ENCODE measurements around the gene UNC13A. TPM values are rescaled to one million over a fixed set of nuclear protein-coding genes. Genes with fewer than 3 reads are reported as not detected.
"Not testable (repeated sequence)": the region's sequence is repeated elsewhere in the genome, so short reads cannot be mapped to it uniquely, and the experiment has no call there.

Gene UNC13A
- total RNA-seq, 1 donor from 2014 or later: 0.70 TPM

DNA sequence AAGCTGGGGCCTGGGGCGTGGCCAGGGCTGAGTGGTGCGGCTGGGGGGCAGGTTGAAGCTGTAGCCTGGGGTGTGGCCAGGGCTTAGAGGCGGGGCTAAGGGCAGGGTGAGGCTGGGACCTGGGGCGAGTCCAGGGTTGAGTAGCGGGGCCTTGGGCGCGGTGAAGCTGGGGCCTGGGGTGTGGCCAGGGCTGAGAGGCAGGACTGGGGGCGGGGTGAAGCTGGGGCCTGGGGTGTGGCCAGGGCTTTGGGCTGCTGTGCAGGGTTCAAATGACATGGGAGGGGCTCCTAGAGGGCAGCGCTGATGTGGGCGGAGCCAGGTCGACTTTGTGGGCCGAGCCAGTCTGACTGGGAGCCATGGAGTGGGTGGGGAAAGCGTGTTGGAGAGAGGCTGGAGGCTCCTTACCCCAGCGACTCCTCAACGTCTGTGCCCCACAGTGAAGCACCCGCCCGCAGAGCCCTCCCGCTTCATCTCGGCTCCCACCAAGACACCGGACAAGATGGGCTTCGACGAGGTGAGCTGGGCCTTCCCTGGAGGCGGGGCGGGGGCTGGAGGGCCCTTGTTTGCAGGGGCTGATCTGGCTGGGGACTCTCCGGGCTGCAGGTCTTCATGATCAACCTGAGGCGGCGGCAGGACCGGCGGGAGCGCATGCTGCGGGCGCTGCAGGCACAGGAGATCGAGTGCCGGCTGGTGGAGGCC lies 111.2 kb downstream of the UNC13A start:
- no peak for DNase-seq (ENCODE audit: extremely low read depth, low read depth, low spot score)

DNA sequence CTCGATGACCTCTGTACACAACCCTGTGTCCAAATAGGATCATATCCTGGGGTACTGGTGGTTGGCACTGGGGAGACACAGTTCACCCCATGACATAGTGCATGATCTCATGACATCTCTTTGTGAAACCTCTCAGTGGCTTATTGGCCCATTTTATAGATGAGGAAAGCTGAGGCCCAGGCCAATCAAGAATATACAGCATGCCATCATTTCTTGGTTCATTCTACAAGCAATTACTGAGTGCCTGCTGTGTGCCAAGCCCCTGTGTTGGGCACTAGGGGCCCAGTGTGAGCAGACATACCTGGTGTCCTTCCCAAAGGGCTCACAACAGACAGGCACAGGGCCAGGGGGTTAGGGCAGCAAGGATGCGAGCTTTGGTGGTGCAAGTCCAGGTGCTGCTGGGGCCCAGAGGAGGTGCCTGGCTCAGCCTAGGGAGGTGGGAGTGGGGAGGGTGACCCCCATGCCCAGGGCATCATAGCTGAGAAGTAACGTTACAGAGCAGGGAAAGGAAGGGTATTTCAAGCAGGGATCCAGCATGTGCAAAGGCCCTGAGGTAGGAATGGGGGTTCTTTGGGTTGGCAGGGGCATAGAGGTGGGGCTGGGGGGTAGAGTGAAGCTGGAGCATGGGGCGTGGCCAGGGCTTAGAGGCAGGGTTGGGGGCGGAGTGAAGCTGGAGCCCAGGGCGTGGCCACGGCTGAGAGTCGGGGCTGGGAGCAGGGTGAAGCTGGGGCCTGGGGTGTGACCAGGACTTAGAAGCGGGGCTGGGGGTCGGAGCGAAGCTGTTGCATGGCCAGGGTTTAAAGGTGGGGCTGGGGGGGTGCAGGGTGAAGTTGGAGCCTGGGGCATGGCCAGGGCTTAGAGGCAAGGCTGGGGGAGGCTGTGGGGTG lies 112.0 kb downstream of the UNC13A start:
- no peak for DNase-seq (ENCODE audit: extremely low read depth, low read depth, low spot score)

DNA sequence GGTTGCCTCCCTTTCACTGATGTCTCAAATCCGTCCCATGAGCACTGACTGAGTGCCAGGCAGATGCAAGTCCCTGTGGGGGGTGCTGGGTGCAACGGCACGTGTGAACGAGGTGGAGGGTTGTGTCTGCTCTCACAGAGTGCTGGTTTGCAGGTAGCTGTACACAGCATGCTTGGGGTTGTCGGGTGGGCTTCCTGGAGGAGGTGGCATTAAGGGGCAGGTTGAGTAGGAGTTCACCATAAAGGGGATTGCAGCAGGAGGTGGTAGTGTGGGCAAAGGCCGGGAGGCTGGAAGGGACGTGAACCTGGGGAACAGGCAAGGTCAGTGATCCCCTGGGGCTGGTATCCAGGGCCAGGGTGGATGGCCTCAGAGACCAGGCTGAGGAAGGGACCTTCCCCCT lies 115.5 kb downstream of the UNC13A start:
- no peak for DNase-seq (ENCODE audit: extremely low read depth, low read depth, low spot score)

DNA sequence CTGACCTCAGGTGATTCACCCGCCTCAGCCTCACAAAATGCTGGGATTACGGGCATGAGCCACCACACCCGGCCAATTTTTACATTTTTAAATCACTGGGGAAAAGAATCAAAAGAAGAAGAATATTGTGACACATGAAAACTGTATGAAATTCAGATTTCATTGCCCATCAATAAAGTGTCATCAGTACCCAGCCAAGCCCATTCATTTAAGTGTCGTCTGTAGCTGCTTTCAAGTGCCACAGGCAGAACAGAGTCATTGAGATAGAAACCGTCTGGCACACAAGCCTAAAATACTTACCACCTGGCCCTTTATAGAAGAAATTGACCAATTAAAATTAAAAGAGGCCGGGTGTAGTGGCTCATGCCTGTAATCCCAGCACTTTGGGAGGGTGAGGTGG lies 117.4 kb downstream of the UNC13A start:
- no peak for DNase-seq (ENCODE audit: extremely low read depth, low read depth, low spot score)

DNA sequence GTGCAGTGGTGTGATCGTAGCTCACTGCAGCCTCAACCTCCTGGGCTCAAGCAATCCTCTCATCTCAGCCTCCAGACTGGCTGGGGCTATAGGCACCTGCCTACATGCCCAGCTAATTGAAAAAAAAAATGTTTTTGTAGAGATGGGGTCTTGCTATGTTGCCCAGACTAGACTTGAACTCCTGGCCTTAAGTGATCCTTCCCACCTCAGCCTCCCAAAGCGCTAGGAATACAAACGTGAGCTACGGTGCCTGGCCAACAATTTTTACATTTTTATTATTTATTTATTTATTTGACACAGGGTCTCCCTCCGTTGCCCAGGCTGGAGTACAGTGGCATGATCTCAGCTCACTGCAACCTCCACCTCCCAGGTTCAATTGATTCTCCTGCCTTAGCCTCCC lies 117.9 kb downstream of the UNC13A start:
- DNase-seq (ENCODE audit: extremely low read depth, low read depth, low spot score): not testable (repeated sequence)

DNA sequence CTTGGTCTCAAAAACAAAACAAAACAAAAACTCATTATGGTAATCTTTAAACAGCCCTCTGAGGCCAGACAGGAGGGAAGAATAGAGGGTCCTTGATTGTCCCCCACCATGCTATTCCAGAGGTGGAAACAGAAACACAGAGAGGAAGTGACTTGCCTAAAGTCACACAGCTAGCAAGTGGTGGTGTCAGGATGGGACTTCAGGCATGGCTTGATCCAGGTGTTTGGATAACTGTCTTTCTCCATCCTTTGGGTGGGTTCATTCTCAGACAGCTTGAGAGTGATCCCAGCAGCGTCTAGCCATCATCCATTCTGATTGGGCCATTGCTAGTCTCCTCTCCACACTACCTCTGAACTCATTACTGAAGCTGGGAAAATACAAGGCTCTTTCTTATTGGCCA lies 120.2 kb downstream of the UNC13A start:
- no peak for DNase-seq (ENCODE audit: extremely low read depth, low read depth, low spot score)

DNA sequence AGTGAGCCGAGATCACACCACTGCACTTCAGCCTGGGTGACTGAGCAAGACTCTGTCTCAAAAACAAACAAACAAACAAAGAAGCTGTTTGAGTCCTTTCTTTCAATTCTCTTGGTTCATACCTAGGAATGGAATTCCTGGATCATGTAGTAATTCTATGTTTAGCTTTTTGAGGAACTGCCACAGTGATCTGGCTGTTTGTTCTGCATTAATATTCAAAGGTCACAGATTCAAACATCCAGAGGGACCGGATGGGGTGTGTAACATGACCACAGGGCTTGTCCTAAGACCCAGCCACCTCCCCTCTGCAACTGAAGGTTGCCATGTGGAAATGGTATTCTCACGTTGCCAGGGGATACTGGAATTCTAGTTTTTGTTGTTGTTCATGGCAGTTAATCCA lies 122.5 kb downstream of the UNC13A start:
- no peak for DNase-seq (ENCODE audit: extremely low read depth, low read depth, low spot score)

DNA sequence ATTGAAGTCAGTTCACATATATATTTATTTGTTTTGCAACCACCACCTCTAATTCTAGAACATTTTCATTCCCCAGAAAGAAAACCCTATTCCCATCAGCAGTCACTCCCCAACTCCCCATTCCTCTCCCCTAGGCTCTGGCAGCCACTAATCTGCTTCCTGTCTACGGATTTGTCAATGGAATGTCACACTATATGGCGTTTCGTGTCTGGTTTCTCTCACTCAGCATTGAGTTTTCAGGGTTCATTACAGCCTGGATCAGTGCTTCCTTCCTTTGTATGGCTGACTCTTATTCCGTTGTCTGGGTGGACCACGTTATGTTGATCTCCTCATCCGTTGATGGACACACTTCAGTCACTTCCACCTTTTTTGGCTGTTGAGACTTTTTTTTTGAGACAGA lies 123.4 kb downstream of the UNC13A start:
- DNase-seq (ENCODE audit: extremely low read depth, low read depth, low spot score): no peak

DNA sequence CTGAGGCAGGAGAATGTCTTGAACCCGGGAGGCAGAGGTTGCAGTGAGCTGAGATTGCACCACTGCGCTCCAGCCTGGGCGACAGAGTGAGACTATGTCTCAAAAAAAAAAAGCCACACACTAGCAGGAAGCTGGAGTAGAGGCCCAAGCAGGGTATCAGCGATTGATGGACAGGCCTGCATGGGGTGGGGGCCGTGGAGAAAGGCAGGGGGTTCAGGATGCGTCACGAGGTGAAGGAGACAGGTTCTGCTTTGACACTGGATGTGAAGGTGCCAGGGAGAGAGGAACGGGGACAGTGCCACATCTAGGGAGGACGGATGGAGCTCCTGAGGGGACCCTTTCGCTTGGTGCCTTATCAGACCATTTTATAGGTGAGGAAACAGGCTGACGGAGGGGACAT lies 125.6 kb downstream of the UNC13A start:
- no peak for DNase-seq (ENCODE audit: extremely low read depth, low read depth, low spot score)

DNA sequence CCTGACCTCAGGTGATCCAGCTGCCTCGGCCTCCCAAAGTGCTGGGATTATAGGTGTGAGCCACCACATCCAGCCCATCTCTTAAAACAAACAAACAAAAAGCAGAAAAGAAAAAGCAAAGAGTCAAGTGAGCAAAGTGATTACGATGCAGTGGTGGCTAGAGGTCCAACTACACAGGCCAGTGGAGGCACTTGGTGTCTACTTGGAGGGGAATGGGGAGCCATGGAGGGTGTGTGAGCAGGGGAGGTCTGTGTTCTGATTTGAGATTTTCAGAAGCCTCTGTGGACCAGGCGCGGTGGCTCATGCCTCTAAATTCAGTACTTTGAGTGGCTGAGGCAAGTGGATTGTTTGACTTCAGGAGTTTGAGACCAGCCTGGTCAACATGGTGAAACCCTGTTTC lies 126.1 kb downstream of the UNC13A start:
- DNase-seq (ENCODE audit: extremely low read depth, low read depth, low spot score): no peak

DNA sequence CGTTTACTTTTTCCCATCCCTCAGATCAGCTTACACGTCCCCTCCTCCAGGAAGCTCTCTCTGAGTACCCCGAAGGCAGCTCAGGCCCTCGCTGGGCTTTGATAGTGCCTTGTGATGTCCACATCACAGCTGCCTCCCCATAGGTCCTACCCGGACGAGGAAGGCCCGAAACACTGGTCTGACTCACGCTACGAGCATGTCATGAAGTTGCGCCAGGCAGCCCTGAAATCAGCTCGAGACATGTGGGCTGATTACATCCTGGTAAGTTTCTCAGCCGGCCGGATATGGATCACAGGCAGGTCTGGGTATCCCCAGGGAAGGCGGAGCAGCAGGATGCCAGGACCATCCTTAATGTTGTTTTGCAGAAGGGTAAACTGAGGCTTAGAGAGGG lies 128.0 kb downstream of the UNC13A start:
- peak; percentile 73 for DNase-seq (ENCODE audit: extremely low read depth, low read depth, low spot score)

DNA sequence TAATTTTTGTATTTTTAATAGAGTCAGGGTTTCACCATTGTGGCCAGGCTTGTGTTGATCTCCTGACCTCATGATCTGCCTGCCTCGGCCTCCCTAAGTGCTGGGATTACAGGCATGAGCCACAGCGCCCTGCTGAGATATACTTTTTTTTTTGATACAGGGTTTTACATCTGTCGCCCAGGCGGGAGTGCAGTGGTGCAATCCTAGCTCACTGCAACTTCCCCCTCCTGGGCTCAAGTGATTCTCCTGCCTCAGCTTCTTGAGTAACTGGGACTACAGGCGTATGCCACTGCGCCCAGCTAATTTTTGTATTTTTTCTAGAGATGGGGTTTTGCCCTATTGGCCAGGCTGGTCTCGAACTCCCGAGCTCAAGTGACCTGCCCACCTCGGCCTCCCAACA lies 130.7 kb downstream of the UNC13A start:
- no peak for DNase-seq (ENCODE audit: extremely low read depth, low read depth, low spot score)

DNA sequence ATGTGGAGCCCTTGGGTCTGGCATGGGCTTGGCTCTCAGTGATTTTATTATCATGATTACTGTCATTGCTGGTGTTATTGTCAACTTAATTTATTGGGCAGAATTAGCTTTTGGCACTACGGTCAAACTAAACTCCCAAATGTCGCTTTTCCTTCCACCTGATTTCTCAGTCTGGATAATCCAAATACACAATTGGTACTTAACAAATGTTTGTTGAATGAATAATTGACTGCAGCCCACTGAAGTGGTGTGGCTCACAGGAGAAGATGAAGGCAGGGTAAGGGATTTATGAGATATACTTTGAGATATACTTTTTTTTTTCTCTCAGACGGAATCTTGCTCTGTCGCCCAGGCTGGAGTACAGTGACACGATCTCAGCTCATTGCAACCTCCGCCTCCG lies 131.2 kb downstream of the UNC13A start:
- no peak for DNase-seq (ENCODE audit: extremely low read depth, low read depth, low spot score)

DNA sequence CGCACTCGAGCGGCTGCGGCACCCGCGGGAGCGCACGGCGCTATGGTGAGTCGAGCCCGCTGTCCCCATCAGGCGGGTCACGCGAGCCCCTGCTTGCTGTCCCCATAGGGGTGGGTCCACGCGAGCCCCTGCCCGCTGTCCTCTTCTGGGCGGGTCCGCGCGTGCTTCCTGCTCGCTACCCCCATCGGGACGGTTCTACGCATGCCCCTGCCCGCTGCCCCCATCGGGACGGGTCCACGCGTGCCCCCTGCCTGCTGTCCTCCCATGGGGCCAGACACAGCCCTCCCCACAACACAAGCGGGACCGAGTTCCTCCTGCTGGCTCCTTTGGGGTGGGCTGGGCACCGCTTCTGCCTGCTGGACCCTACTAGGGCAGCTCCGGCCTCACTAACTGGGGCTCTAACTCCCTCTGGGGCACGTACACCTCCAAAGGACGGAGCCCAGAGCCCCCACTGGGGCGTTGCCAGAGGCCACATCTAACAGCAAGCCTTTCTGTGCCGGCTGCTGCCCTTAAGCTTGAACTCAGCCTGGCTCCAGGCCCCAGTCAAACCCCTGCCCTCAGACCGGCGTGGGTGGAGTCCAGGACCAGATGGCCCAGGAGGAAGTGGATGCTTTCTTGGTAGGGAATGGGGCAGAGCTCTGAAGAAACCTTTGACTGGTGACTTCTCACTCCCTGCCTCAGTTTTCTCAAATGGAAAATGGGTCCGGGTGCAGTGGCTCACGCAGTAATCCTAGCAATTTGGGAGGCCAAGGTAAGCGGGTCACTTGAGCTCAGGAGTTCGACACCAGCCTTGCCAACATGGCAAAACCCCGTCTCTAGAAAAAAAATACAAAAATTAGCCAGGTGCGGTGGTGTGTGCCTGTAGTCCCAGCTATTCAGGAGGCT lies 132.0 kb downstream of the UNC13A start:
- DNase-seq (ENCODE audit: extremely low read depth, low read depth, low spot score): no peak

DNA sequence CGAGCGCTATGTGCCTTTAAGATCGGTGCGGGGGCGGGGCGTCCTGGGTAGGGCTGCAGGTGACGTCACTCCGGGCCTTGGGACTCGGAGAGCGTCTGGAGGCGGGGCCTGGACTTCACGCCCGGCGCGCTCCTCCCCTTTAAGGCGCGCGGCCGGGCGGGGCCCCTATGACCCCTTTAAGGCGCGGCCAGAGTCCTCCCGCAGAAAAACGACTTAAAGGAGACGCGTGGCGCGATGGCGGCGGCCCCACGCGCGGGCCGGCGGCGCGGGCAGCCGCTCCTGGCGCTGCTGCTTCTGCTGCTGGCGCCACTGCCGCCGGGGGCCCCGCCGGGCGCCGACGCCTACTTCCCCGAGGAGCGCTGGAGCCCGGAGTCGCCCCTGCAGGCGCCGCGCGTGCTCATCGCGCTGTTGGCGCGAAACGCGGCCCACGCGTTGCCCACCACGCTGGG lies 132.7 kb downstream of the UNC13A start, which contains the start of gene COLGALT1:
TSS of gene COLGALT1 (plus strand) at position 170 of the 449 bp plus-strand sequence. CDS start at position 235, 65 bp downstream.
- DNase-seq (ENCODE audit: extremely low read depth, low read depth, low spot score): no peak

DNA sequence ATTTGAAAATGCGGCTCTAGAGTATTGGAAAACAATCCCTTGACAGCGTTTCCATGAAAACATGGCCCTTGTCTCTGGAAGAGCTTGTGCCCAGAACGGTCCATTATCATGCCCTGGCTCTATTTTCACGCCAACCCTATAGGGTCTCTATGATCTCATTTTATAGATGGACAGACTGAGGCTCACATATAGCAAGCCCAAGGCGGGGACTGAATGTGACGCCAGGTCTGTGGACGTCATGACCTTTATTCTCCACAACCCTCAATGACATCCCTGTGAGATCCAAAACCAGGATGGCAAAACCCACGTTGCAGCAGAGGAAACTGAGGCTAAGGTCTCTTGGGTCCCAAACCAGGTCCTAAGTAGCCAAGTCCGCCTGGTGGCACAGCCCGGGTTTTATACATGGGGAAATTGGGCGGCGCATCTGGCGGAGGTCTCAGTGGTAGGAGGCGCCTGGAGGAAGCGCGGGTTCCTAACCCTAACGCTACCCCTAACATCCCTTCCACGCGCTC lies 133.1 kb downstream of the UNC13A start:
- DNase-seq (ENCODE audit: extremely low read depth, low read depth, low spot score): no peak

DNA sequence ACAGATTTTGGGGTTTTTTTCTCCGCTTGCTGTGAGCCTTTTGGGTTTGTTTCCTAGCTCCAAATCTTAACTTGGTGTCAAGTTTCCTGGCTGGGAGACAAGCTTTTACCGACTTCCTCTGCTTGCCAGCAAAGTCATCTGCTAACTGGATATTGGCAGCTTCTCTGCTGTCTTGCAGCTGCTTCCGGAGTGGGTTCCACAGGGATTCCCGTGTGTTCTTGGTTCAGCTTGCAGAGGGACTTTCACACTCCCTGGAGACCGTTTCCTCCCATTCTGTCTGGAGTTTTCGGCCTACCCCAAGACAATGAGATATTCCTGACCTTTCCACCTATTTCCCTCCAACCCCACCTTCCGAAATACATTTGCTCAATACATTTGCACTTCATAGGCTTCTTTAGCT lies 134.9 kb downstream of the UNC13A start:
- DNase-seq (ENCODE audit: extremely low read depth, low read depth, low spot score): peak; percentile 96

DNA sequence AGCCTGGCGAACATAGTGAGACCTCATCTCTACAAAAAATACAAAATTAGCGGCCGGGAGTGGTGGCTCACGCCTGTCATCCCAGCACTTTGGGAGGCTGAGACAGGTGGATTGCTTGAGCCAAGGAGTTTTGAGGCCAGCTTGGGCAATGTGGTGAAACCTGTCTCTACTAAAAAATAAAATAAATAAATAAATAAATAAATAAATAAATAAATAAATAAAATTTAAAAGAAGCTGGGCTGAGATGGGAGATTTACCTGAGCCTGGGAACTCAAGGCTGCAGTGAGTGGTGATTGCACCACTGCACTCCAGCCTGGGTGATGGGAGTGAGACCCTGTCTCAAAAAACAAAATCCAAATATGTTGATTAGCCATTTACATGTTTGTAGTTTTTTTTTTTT lies 135.4 kb downstream of the UNC13A start:
- DNase-seq (ENCODE audit: extremely low read depth, low read depth, low spot score): not testable (repeated sequence)
